NOMO-1 treated with DMSO at 0.1 percent for 48 hours (cell line): ENCODE results near the gene CBFA2T3.
"Not testable (repeated sequence)": the region's sequence is repeated elsewhere in the genome, so short reads cannot be mapped to it uniquely, and the experiment has no call there.

Source experiments
- DNase-seq: peaks from one replicate; lab custom pipeline; 2025; ENCODE audit not compliant: unreplicated experiment; lab: John Stamatoyannopoulos, UW

CBFA2T3 gene

GRCh38 chr16:88894266-88894665 is 82.7 kb downstream of the CBFA2T3 start:
- not testable (repeated sequence) for DNase-seq

- DNase-seq = no peak
Measured at GRCh38 chr16:88893127-88893968, 83.7 kb downstream of the CBFA2T3 start.

GRCh38 chr16:88892065-88892464 is 84.9 kb downstream of the CBFA2T3 start:
- no peak for DNase-seq

- no peak for DNase-seq
Measured at GRCh38 chr16:88891083-88891482, 85.9 kb downstream of the CBFA2T3 start.

GRCh38 chr16:88889702-88890352 is 87.2 kb downstream of the CBFA2T3 start:
- DNase-seq = not testable (repeated sequence)

- no peak for DNase-seq
Measured at GRCh38 chr16:88888461-88889387, 88.3 kb downstream of the CBFA2T3 start.

- no peak for DNase-seq
Measured at GRCh38 chr16:88888057-88888456, 89.0 kb downstream of the CBFA2T3 start.

GRCh38 chr16:88886845-88887521 is 90.0 kb downstream of the CBFA2T3 start:
- no peak for DNase-seq

- DNase-seq = no peak
Measured at GRCh38 chr16:88886420-88886844, 90.6 kb downstream of the CBFA2T3 start.

GRCh38 chr16:88885693-88886280 is 91.2 kb downstream of the CBFA2T3 start:
- no peak for DNase-seq

GRCh38 chr16:88884569-88885271 is 92.3 kb downstream of the CBFA2T3 start:
- no peak for DNase-seq

GRCh38 chr16:88883946-88884345 is 93.1 kb downstream of the CBFA2T3 start:
- no peak for DNase-seq

GRCh38 chr16:88883117-88883895 is 93.7 kb downstream of the CBFA2T3 start:
- no peak for DNase-seq

- no peak for DNase-seq
Measured at GRCh38 chr16:88882358-88883030, 94.5 kb downstream of the CBFA2T3 start.

GRCh38 chr16:88881675-88882357 is 95.2 kb downstream of the CBFA2T3 start:
- no peak for DNase-seq

GRCh38 chr16:88881007-88881615 is 95.9 kb downstream of the CBFA2T3 start:
- no peak for DNase-seq

GRCh38 chr16:88880226-88881006 is 96.6 kb downstream of the CBFA2T3 start:
- no peak for DNase-seq
